GM12892 (cell line): ENCODE results near the gene RBPMS2.

Experiments
- POLR2A ChIP-seq: IDR thresholded peaks from 2 replicates; pipeline ENCODE4 v1.6.1; 2011; ENCODE audit warnings: low read depth, low read length, control low read depth
- POLR2AphosphoS5 ChIP-seq: IDR thresholded peaks from 2 replicates; pipeline ENCODE4 v1.6.1; 2011; ENCODE audit warnings: low read depth, low read length, control low read depth

DNA sequence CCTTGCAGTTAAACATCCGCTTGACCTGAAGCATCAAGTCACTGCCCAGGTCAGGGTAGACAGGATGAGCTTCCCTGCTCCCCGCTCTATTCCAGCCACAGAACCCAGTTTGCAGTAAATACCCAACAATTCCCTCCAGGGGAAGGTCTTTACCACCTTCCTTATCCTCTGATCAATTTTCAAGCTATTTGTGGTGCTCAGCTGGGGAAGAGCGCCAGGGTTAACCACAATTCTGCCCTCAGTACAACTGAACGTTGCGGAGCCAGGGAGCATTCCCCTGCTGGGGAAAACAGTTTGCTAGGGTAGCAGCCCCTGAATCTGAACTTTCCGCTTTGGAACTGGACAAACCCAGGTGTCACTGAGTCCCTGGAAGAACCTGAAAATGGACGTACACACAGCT lies 28.5 kb downstream of the RBPMS2 start:
- TF ChIP-seq POLR2AphosphoS5, result no peak
- no peak for TF ChIP-seq POLR2A
